ENCODE results near the gene PGM2L1.
"Not testable (repeated sequence)": the region's sequence is repeated elsewhere in the genome, so short reads cannot be mapped to it uniquely, and the experiment has no call there.

Gene PGM2L1

GRCh38 chr11:74332291-74332690 is 65.9 kb downstream of the PGM2L1 start:
- TF ChIP-seq BHLHE40 (IDR thresholded peaks at IDR 0.05; ENCODE audit: borderline replicate concordance) (no peak), L3MBTL2 (conservative IDR thresholded peaks at IDR 0.05) (no peak), ELF4 (IDR thresholded peaks at IDR 0.05) (no peak), ZNF384 (IDR thresholded peaks at IDR 0.05) (no peak), TARDBP (IDR thresholded peaks at IDR 0.05) (no peak), CTBP1 (IDR thresholded peaks at IDR 0.05; ENCODE audit: borderline replicate concordance) (no peak), ARNT (IDR thresholded peaks at IDR 0.05) (no peak), HDGF (IDR thresholded peaks at IDR 0.05; ENCODE audit: borderline replicate concordance) (no peak), NFRKB (IDR thresholded peaks at IDR 0.05) (no peak), LEF1 (IDR thresholded peaks at IDR 0.05; ENCODE audit: borderline replicate concordance) (no peak)
- ChIA-PET POLR2A (no interaction called here), CTCF (no interaction called here)
- DNase-seq (ENCODE audit: extremely low spot score): no peak

GRCh38 chr11:74331000-74331399 is 67.2 kb downstream of the PGM2L1 start:
- DNase-seq (ENCODE audit: extremely low spot score); CTCF ChIA-PET; POLR2A ChIA-PET: not testable (repeated sequence)

- ChIA-PET CTCF (interaction anchor here (0.7 kb wide), 1 partner anchor 14 kb away, joined by 3 read pairs; no protein-coding TSS in a partner anchor), POLR2A (no interaction called here)
- TF ChIP-seq ARNT (IDR thresholded peaks at IDR 0.05) (no peak), LEF1 (IDR thresholded peaks at IDR 0.05; ENCODE audit: borderline replicate concordance) (no peak), SP1 (IDR thresholded peaks at IDR 0.05) (no peak), HDGF (IDR thresholded peaks at IDR 0.05; ENCODE audit: borderline replicate concordance) (no peak), ELF4 (IDR thresholded peaks at IDR 0.05) (no peak), SUZ12 (IDR thresholded peaks at IDR 0.05) (no peak), FOXA1 (IDR thresholded peaks at IDR 0.05) (no peak), FOXM1 (IDR thresholded peaks at IDR 0.05; ENCODE audit: borderline replicate concordance) (no peak), FOXK2 (IDR thresholded peaks at IDR 0.05) (no peak), BHLHE40 (IDR thresholded peaks at IDR 0.05; ENCODE audit: borderline replicate concordance) (no peak), CTBP1 (IDR thresholded peaks at IDR 0.05; ENCODE audit: borderline replicate concordance) (no peak), L3MBTL2 (conservative IDR thresholded peaks at IDR 0.05) (no peak), ZNF384 (IDR thresholded peaks at IDR 0.05) (no peak), NFRKB (IDR thresholded peaks at IDR 0.05) (no peak), TARDBP (IDR thresholded peaks at IDR 0.05) (no peak)
- TF ChIP-seq, protein P1, sequence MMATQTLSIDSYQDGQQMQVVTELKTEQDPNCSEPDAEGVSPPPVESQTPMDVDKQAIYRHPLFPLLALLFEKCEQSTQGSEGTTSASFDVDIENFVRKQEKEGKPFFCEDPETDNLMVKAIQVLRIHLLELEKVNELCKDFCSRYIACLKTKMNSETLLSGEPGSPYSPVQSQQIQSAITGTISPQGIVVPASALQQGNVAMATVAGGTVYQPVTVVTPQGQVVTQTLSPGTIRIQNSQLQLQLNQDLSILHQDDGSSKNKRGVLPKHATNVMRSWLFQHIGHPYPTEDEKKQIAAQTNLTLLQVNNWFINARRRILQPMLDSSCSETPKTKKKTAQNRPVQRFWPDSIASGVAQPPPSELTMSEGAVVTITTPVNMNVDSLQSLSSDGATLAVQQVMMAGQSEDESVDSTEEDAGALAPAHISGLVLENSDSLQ (IDR thresholded peaks at IDR 0.05): no peak
- no peak for DNase-seq (ENCODE audit: extremely low spot score)
Observed at GRCh38 chr11:74330075-74330858, 68.0 kb downstream of the PGM2L1 start.

GRCh38 chr11:74327076-74327475 is 71.2 kb downstream of the PGM2L1 start:
- no peak for TF ChIP-seq SP1 (IDR thresholded peaks at IDR 0.05)
- TF ChIP-seq FOXM1 (IDR thresholded peaks at IDR 0.05; ENCODE audit: borderline replicate concordance): no peak
- no peak for TF ChIP-seq ELF4 (IDR thresholded peaks at IDR 0.05)
- no peak for TF ChIP-seq BHLHE40 (IDR thresholded peaks at IDR 0.05; ENCODE audit: borderline replicate concordance)
- TF ChIP-seq FOXK2 (IDR thresholded peaks at IDR 0.05): no peak
- TF ChIP-seq, protein P1 (IDR thresholded peaks at IDR 0.05): no peak
- TF ChIP-seq L3MBTL2 (conservative IDR thresholded peaks at IDR 0.05): no peak
- TF ChIP-seq ZNF384 (IDR thresholded peaks at IDR 0.05): no peak
- TF ChIP-seq SUZ12 (IDR thresholded peaks at IDR 0.05): no peak
- TF ChIP-seq HDGF (IDR thresholded peaks at IDR 0.05; ENCODE audit: borderline replicate concordance): no peak
- TF ChIP-seq ARNT (IDR thresholded peaks at IDR 0.05): no peak
- TF ChIP-seq NFRKB (IDR thresholded peaks at IDR 0.05): no peak
- TF ChIP-seq TARDBP (IDR thresholded peaks at IDR 0.05): no peak
- TF ChIP-seq LEF1 (IDR thresholded peaks at IDR 0.05; ENCODE audit: borderline replicate concordance): no peak
- no peak for TF ChIP-seq FOXA1 (IDR thresholded peaks at IDR 0.05)
- TF ChIP-seq CTBP1 (IDR thresholded peaks at IDR 0.05; ENCODE audit: borderline replicate concordance): no peak
- ChIA-PET CTCF (no interaction called here), POLR2A (no interaction called here)
- DNase-seq (ENCODE audit: extremely low spot score): no peak

DNA sequence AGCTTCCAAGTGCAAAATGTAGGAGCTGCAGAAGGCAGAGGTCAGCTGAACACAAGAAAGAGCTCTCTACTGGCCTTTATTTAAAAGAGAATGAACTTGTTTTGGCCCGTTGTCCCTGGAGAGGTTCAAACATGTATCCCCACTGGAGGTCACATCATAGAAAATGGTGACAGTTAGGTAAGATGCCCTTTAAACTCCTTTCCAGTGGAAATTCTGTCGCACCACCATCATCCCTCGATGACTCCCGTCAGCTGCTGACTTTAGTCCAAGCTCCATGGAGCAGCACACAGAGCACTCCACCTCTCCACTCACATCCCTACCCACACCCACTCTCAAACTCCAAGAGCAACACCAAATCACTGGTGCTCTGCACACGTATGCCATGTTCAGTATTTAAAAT is 71.6 kb downstream of the PGM2L1 start:
- CTCF ChIA-PET: no interaction called here

More for the DNA sequence above, 71.6 kb downstream of the PGM2L1 start:
- DNase-seq (ENCODE audit: extremely low spot score): no peak
- TF ChIP-seq, protein P1 (IDR thresholded peaks at IDR 0.05): no peak
- TF ChIP-seq ELF4 (IDR thresholded peaks at IDR 0.05) (no peak), SUZ12 (IDR thresholded peaks at IDR 0.05) (no peak), ZNF384 (IDR thresholded peaks at IDR 0.05) (no peak), L3MBTL2 (conservative IDR thresholded peaks at IDR 0.05) (no peak), FOXK2 (IDR thresholded peaks at IDR 0.05) (no peak), FOXM1 (IDR thresholded peaks at IDR 0.05; ENCODE audit: borderline replicate concordance) (no peak), NFRKB (IDR thresholded peaks at IDR 0.05) (no peak), FOXA1 (IDR thresholded peaks at IDR 0.05) (no peak), TARDBP (IDR thresholded peaks at IDR 0.05) (no peak), BHLHE40 (IDR thresholded peaks at IDR 0.05; ENCODE audit: borderline replicate concordance) (no peak)
- POLR2A ChIA-PET: no interaction called here
